Sigmoid colon (tissue), 4 donors: ENCODE data around the gene QRFP.

ENCODE experiments used
- POLR2A ChIP-seq, 2 donors: fragments of 450-650 bp; IDR thresholded peaks; one replicate each; pipeline ENCODE4 v1.6.1; 2016; ENCODE audit warnings: antibody characterized with exemption in 2 of 2, mild to moderate bottlenecking in 2 of 2, moderate library complexity in 2 of 2
- POLR2AphosphoS5 ChIP-seq, 4 donors: sonication (generic); formaldehyde crosslinking; IDR thresholded peaks; one replicate each; pipeline ENCODE4 v1.6.1; 2017; ENCODE audit warnings: antibody characterized with exemption in 4 of 4

DNA sequence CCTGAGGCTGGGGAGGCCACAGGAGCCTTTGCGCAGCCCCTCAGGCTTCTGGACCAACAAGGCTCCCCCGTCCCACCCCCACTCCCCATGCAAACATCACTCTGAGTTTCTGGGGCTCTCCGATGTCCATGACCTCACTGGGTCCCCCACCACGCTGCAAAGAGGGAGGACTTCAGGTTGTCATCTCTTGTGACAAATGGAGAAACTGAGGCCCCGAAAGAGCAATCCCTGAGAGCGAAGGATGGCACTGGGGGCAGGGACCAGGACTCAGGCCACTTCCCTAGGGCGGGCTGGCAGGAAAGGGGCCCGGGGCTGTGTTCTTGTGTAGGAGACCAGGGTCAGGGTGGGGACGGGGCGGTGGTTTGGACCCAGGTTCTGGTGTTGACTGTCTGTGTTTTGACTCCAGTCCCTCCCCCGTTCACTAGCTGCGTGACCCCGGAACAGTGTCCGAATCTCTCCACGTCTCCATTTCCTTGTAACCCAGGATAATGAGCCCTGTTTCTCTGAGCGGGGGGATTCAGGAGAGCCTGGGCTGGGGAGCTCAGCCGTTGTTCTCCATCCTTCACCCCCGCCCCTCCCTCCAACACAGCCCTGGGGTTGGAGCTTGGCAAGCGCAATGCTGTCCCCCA lies 28.6 kb upstream of the QRFP start:
- no peak for TF ChIP-seq POLR2A (IDR thresholded peaks at IDR 0.05)
- no peak for TF ChIP-seq POLR2AphosphoS5 (IDR thresholded peaks at IDR 0.05)
